NCI-H748 (cell line): ENCODE data around the gene ZNF487.

Source experiments
- DNase-seq: peaks from one replicate; lab custom pipeline; 2025; ENCODE audit not compliant: unreplicated experiment; lab: John Stamatoyannopoulos, UW

Gene ZNF487

GRCh38 chr10:43482319-43483078, 45.6 kb downstream of the ZNF487 start:
- DNase-seq: no peak

- DNase-seq: no peak
Measured at GRCh38 chr10:43491855-43492254, 54.9 kb downstream of the ZNF487 start.

GRCh38 chr10:43502931-43503330, 66.0 kb downstream of the ZNF487 start:
- DNase-seq: no peak

GRCh38 chr10:43524434-43525247, 87.7 kb downstream of the ZNF487 start:
- DNase-seq: no peak
